Astrocyte (in vitro differentiated cells and primary cell): Measurements from ENCODE around the gene SLC43A2. TPM values are rescaled to one million over a fixed set of nuclear protein-coding genes. Genes with fewer than 3 reads are reported as not detected.

Experiments
- DNase-seq: peaks from one replicate; pipeline ENCODE4 v3.0.0-alpha.2; 2010; ENCODE audit warnings: low read depth
- FAIRE-seq: peaks from 2 replicates; lab custom pipeline; 2011; peaks lifted over from hg19 to GRCh38; lab: Jason Lieb, UNC
- H2AFZ ChIP-seq: 2 replicates; pipeline ENCODE4 v1.6.0; 2012; ENCODE audit warnings: low read depth, low read length, inconsistent platforms
- H3K27ac ChIP-seq: 2 replicates; pipeline ENCODE4 v1.5.1; 2011; ENCODE audit warnings: low read depth, low read length, inconsistent platforms
- H3K27me3 ChIP-seq: 2 replicates; pipeline ENCODE4 v1.6.0; 2011; ENCODE audit warnings: low read length, inconsistent platforms; ENCODE audit not compliant: insufficient read depth
- H3K36me3 ChIP-seq: 2 replicates; pipeline ENCODE4 v1.5.1; 2011; ENCODE audit warnings: low read length, inconsistent platforms; ENCODE audit not compliant: insufficient read depth
- H3K4me1 ChIP-seq: 2 replicates; pipeline ENCODE4 v1.5.1; 2011; ENCODE audit warnings: low read length, inconsistent platforms; ENCODE audit not compliant: insufficient read depth
- H3K4me2 ChIP-seq: 2 replicates; pipeline ENCODE4 v1.6.0; 2012; ENCODE audit warnings: low read length, inconsistent platforms
- H3K4me3 ChIP-seq: 2 replicates; pipeline ENCODE4 v1.5.1; 2011; ENCODE audit warnings: low read depth, mild to moderate bottlenecking, low read length, inconsistent platforms; ENCODE audit not compliant: insufficient read depth
- H3K79me2 ChIP-seq: 2 replicates; pipeline ENCODE4 v1.6.0; 2012; ENCODE audit warnings: mild to moderate bottlenecking, low read length, inconsistent platforms; ENCODE audit not compliant: insufficient read depth
- H3K9ac ChIP-seq: 2 replicates; pipeline ENCODE4 v1.6.0; 2012; ENCODE audit warnings: mild to moderate bottlenecking, low read length, inconsistent platforms
- H3K9me3 ChIP-seq: 2 replicates; pipeline ENCODE4 v1.5.1; 2012; ENCODE audit warnings: low read depth, mild to moderate bottlenecking, low read length, inconsistent platforms; ENCODE audit not compliant: insufficient read depth
- H4K20me1 ChIP-seq: 2 replicates; pipeline ENCODE4 v1.6.0; 2012; ENCODE audit warnings: low read length, inconsistent platforms; ENCODE audit not compliant: insufficient read depth
- H3K27ac Mint-ChIP-seq: one replicate; pipeline ENCODE4 v1.8.0; 2021; ENCODE audit warnings: mild to moderate bottlenecking, mixed read lengths; ENCODE audit not compliant: unreplicated experiment
- H3K27me3 Mint-ChIP-seq: one replicate; pipeline ENCODE4 v1.8.0; 2021; ENCODE audit warnings: low read depth, mixed read lengths; ENCODE audit not compliant: unreplicated experiment
- H3K36me3 Mint-ChIP-seq: one replicate; pipeline ENCODE4 v1.8.0; 2021; ENCODE audit warnings: low read depth, mixed read lengths; ENCODE audit not compliant: unreplicated experiment
- H3K4me1 Mint-ChIP-seq: one replicate; pipeline ENCODE4 v1.8.0; 2021; ENCODE audit warnings: low read depth, mixed read lengths; ENCODE audit not compliant: unreplicated experiment
- H3K4me3 Mint-ChIP-seq: one replicate; pipeline ENCODE4 v1.8.0; 2021; ENCODE audit warnings: mild to moderate bottlenecking, moderate library complexity, mixed read lengths; ENCODE audit not compliant: unreplicated experiment
- H3K9me3 Mint-ChIP-seq: one replicate; pipeline ENCODE4 v1.8.0; 2021; ENCODE audit warnings: mild to moderate bottlenecking, mixed read lengths; ENCODE audit not compliant: unreplicated experiment
- EZH2 ChIP-seq: IDR thresholded peaks from 2 replicates; pipeline ENCODE4 v1.6.1; 2012; ENCODE audit warnings: mild to moderate bottlenecking, low read length, inconsistent platforms; ENCODE audit not compliant: insufficient read depth
- total RNA-seq: library from RNA; stranded (reverse); gene quantifications from 2 replicates; pipeline ENCODE4 v1.2.1, GENCODE V29; 2021
- TF ChIP-seq, protein P1 (sequence below): IDR thresholded peaks from 2 replicates; pipeline ENCODE4 v1.5.1; 2011; ENCODE audit warnings: low read depth, mild to moderate bottlenecking, inconsistent platforms, low read length, moderate library complexity; ENCODE audit not compliant: insufficient read depth

SLC43A2 gene
- total RNA-seq, 1 donor from 2014 or later = 17.9 TPM

DNA sequence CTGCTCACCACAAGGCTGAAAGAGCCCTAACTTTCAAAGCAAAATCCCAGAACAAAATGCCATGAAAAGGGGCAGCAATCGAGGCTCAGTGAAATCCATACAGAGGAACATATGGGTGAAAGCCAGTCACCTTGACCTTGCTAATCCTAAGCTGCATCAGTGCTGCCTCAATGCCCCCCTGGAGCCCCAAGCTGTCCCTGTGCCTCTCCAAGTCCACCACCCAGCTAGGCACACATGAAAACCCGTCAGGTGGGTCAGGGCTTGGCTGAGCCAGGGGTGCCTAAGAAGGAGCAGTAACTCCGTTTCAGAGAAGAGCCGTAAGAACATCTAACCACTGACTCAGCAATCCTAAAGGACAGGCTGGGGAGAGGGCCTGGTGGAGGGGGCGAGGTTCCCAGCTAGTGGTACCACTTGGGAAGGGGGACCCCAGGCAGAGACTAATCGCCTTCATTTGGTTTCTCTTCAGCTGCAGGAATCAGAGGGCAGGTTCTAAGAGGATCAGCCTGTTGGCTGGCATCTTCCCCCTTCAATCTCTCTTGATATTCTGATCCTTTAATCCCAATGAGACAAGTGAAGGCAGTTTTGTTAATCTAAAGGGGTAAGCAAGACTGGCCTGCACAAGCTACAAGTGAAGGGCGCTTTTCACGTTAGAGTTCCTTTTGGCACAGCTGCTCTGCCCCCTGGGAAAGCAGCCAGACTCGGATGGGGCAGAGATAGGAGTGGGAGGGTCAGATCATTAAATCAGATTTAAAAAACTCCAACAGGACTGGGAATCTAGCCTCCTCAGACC, 73.7 kb downstream of the SLC43A2 start:
- H3K27me3 Mint-ChIP-seq = no peaks in the 10 kb centered on the region
- H3K4me1 Mint-ChIP-seq = peaks cover 12% of the 10 kb centered on the region
- H3K9me3 Mint-ChIP-seq = no peaks in the 10 kb centered on the region
- Histone ChIP-seq H3K36me3 (peaks cover 31% of the 10 kb centered on the region), H2AFZ (no peak overlapping the region), H3K4me1 (peaks cover 10% of the 10 kb centered on the region), H3K9ac (peak overlapping the region; percentile 12), H3K4me2 (no peak overlapping the region), H3K27ac (no peak overlapping the region), H3K27me3 (no peaks in the 10 kb centered on the region), H3K9me3 (no peaks in the 10 kb centered on the region), H4K20me1 (peaks cover 74% of the 10 kb centered on the region), H3K4me3 (no peak overlapping the region), H3K79me2 (peaks cover 61% of the 10 kb centered on the region)
- no peak overlapping the region for H3K4me3 Mint-ChIP-seq
- TF ChIP-seq EZH2 = no peak
- TF ChIP-seq, protein P1, sequence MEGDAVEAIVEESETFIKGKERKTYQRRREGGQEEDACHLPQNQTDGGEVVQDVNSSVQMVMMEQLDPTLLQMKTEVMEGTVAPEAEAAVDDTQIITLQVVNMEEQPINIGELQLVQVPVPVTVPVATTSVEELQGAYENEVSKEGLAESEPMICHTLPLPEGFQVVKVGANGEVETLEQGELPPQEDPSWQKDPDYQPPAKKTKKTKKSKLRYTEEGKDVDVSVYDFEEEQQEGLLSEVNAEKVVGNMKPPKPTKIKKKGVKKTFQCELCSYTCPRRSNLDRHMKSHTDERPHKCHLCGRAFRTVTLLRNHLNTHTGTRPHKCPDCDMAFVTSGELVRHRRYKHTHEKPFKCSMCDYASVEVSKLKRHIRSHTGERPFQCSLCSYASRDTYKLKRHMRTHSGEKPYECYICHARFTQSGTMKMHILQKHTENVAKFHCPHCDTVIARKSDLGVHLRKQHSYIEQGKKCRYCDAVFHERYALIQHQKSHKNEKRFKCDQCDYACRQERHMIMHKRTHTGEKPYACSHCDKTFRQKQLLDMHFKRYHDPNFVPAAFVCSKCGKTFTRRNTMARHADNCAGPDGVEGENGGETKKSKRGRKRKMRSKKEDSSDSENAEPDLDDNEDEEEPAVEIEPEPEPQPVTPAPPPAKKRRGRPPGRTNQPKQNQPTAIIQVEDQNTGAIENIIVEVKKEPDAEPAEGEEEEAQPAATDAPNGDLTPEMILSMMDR = no peak
- no peak for FAIRE-seq
- no peak for DNase-seq
- H3K27ac Mint-ChIP-seq = no peak overlapping the region
- H3K36me3 Mint-ChIP-seq = peaks cover 35% of the 10 kb centered on the region

DNA sequence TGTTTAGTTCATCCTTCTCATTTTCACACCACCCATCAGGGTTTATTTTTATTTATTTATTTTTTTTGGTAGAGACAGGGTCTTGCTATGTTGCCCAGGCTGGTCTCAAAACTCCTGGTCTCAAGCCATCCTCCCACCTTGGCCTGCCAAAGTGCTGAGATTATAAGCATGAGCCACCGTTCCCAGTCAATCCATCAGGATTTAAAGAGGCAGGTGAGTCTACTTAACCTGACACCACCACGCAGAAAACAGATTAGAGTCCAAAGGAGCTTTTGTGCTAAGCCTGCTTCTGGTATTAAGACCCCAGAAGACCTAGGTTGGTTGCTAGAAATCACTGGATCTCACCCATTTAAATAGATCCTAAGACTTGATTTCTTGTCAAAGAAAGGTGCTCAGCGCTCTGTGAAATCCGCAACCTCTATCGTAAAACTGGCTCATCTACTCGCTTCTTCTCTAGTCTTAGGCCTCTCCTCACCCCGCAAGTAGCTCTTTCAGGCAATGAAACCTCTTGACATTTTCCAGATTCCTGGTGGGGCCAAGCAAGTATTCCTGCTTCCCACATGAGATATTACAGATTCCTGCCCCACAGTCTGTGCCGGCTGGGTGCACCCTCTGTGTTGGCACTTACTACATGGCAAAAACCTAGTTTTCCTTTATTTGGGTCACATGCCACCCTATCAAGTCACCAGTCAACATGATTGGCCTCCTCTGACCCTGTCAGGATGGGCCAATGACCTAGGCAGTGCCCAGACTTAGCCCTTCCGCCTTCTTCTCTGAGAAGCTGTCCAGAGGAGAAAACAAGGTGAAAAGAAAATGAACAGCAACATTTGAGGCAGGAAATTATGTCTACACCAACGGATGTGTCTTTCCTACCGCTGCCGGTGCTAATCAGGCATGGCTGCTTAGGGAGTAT, 75.0 kb downstream of the SLC43A2 start:
- Histone ChIP-seq H3K9me3 (no peaks in the 10 kb centered on the region), H3K79me2 (peaks cover 48% of the 10 kb centered on the region), H3K4me1 (peaks cover 10% of the 10 kb centered on the region), H3K27me3 (no peaks in the 10 kb centered on the region), H3K36me3 (peaks cover 31% of the 10 kb centered on the region), H4K20me1 (peaks cover 60% of the 10 kb centered on the region), H3K27ac (no peak overlapping the region), H3K9ac (no peak overlapping the region), H3K4me2 (no peak overlapping the region), H2AFZ (no peak overlapping the region), H3K4me3 (no peak overlapping the region)
- DNase-seq (no peak), FAIRE-seq (no peak)
- H3K9me3 Mint-ChIP-seq = no peaks in the 10 kb centered on the region
- H3K27me3 Mint-ChIP-seq = no peaks in the 10 kb centered on the region
- H3K27ac Mint-ChIP-seq = no peak overlapping the region
- TF ChIP-seq, protein P1 = no peak
- TF ChIP-seq EZH2 = no peak
- H3K36me3 Mint-ChIP-seq = peaks cover 40% of the 10 kb centered on the region
- H3K4me1 Mint-ChIP-seq = peaks cover 4% of the 10 kb centered on the region
- no peak overlapping the region for H3K4me3 Mint-ChIP-seq
